ENCODE data around the gene TTLL12.
A peak's percentile ranks its signal among the peaks of the same experiment; 100 is the strongest.

Gene TTLL12

DNA sequence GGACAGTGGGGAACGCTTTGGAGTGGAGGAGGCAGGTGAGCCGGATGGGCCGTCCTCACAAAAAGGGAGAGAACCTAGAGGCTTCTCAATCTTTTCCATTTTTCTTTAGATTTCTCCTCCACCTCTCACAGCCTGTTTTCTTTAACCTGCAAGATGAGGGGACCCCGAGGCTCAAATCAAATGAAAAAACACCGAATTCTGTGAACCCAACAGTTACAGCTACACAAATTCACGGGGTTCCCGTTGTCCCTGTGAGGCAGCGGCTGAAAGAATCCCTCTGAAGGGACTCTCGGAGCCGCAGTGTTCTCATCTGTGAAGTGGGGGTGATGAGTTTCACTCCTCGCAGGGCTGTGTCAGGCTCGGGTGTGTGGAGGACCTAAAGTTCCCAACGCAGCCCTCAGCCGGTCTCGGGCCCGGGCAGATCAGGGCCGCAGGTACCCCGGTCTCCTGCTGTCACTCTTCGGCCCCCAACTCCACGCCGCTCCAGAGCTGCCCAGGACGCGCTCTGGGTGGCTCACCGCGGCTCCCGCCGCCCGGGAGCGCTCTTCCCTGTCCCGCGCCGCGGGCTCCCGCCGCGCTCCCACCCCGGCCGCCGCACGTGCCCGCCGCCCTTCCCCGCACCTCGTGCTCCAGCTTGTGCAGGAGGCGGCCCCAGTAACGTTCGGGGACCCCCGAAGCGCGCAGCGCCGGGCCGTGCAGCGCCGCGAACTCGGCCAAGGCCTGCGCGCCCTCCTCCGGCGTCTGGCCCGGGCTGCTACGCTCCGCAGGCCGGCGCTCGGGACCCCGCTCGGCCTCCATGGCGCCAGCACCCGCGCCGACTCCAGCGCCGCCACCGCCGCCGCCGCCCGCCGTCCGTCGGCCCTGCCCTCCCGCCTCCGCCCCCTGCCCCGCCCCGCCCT lies at the start of gene TTLL12:
TSS of gene TTLL12 (minus strand) at position 863 of the 899 bp plus-strand sequence. CDS start at position 798, 65 bp downstream.
- peak; percentile 34 to 35 for DNase-seq (ENCODE audit: low read depth in 2 of 2)

DNA sequence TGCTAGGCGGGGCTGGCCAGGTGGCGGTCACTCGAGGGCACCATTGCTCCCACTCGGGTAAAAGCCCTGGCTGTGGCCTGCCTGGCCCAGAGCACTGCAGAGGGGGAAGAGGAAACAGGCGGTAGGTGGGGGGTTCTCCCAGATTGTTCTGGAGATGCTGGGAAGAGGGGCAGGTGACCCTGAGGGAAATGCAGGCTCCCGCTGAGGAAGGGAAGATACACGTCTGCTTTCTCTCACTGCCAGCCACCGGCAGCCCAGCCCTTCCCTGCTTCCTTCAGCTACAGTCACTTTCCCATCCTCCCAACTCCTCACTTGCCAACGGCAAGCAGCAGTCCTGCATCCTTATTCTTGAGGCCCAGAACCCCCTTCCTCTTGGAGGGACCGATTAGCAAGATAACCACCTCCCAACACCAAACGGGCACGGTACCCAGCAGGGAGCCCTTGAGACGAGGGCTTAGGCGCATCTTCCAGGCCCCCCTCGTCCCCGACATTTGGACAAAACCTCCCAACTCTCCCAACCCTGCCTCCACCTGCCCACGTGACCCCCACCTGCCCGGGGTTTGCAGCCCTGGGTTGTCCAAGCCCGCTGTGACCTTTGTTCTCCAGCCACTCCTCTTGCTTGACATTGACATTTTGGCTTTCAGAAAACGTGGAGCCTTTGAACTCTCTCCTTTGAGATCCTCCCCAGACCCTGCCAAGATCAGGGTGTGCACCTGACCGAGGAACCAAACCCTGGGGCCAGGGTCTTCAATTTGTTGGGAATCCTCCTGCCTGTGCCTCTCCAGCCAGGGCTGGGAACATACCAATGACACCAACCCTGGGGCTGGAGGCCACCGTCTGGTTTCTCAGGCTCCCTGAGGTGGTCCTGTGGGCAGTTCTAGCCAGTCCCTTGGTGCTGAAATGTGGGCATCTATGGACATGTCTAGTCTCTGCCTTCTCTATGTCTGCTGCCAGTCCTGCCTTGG lies 48.8 kb upstream of the TTLL12 start:
- no peak for DNase-seq (ENCODE audit: low read depth in 2 of 2)

DNA sequence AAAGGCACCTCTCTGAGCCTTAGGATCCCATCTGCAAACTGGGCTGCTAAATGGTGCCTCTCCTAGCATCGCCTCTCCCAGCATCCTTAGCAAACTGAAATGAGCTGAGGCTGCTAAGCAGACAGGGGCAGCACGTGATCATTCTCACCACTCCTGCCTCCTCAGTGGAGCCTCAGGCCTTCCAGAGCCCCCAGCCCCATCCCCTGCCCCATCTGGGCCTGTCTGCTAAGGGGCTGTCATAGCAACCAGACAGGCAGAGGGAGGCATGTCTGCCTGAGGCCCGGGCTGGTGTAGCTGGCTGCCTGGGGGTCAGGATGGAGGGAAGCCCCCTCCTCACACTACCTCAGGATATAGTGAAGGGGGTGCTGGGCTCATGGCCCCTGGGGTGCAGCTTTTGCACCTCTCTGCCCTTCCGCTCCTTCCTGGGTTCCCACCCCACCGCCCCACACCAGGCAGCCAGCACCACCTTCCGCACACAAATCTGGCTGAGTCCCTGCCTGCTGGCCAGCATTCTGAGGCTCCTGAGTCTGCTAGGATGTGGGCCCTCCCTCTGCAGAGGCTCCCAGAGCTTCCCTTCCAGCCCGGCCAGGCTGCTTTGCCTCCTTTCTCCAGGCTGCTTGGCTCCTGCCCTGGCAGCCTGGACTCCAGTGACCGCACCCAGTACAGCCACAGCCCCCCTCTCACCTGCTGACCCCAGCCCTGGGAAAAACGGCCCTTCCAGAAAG lies 47.5 kb upstream of the TTLL12 start:
- DNase-seq (ENCODE audit: low read depth in 2 of 2) = no peak

DNA sequence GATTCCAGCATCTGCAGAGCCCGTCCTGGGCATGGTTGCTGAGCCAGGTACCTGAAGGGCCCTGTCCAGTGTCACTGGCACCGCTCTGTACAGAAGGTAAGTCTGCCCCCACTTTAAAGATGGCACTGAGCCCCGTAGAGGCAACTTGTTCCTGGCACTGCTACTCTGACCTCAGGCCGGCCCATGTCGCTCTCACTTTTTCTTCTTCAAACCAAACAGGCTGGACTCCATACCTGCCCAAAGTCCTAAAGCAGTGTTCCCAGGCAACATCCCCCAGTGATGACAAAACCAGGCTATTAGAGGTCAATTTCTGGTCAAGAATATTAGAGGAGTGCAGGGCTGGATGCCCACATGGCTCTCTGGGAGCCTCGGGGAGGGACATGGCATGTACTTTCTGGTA lies 46.6 kb upstream of the TTLL12 start:
- DNase-seq (ENCODE audit: low read depth in 2 of 2) = no peak

DNA sequence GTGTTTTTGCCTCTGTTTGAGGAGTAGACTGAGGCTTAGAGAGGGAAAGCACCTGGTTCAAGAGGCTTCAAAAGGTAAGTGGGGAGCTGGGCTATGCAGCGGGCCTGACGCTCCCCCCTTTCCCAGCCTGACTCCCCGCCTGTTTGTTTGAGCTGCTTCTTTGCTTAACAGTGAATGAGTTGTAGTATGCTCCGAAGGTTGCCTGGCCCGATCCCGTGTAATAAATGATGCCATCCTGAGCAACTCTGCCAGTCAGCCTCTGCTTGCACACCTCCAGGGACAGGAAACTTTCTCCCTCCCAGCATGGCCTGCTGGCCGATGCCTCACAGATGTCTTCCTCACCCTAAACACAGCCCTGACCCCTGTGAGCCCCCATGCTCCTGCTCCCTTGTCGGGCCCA lies 45.5 kb upstream of the TTLL12 start:
- DNase-seq (ENCODE audit: low read depth in 2 of 2) = no peak

DNA sequence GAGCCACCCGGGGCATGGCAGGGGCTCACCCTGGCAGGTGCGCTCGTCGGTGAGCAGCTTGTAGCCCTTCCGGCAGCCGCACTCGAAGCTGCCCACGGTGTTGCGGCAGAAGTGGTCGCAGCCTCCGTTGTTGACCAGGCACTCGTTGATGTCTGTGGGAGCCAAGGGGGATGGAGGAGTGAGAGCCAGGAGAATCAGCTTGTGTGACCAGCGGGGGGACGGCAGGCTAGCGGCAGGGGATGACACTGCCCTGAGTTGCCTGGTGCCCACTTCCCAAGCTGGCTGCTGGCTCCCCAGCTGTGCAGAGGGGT lies 44.7 kb upstream of the TTLL12 start:
- DNase-seq (ENCODE audit: low read depth in 2 of 2) = no peak

DNA sequence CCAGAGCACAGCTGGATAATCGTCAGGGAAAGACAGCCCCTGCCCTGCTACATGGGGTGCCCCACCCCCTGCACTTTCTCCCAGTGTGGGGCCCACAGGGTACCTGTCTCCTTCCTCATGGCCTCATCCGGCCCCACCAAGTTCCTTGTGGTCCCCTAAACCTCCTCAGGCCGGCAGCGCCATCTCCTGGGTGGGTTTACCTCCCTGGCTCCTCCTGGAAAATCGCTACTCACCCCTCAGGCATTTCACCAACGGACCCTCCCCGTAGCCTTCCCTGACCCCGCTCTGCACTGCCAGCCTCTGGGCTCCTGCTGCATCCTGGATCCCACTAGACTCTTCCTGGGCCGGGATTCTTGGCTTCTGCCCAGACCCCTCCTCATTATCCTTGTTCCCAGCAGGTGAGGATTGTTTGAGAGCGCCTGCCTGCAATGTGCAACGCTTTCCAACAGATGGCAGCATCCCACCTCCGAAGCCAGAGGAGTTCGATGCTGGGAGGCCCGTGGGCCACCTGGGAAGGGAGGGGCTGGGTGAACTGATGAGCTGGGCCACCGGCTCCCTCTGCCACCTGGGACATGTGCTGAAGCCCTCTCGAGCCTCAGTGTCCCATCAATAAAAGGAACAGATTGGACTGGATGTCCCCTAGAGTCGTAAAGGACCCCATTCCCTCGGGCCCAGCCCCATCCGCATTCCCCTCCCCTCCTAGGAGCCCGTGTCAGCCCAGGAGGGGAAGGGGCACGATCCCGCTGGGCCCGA lies 44.2 kb upstream of the TTLL12 start:
- peak; percentile 40 to 54 for DNase-seq (ENCODE audit: low read depth in 2 of 2)

DNA sequence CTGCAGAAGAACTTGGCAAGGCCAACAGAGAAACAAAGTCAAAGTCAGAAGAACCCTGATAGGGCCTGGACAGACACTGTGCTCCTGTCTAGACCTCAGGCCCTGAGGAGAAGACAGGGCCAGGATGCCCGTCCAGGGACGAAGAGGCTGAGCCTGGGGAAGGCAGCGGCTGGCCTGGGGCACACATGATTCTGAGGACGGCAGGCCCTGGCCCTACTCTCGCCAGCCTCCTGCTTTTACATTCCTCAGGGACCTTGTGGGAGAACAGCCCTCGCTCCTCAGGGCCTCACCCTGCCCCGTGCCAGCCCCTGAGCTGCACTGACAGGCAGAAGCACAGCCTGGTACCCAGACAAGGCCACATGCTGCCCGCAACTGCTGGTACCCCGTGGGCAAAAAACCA lies 43.6 kb upstream of the TTLL12 start:
- no peak for DNase-seq (ENCODE audit: low read depth in 2 of 2)

DNA sequence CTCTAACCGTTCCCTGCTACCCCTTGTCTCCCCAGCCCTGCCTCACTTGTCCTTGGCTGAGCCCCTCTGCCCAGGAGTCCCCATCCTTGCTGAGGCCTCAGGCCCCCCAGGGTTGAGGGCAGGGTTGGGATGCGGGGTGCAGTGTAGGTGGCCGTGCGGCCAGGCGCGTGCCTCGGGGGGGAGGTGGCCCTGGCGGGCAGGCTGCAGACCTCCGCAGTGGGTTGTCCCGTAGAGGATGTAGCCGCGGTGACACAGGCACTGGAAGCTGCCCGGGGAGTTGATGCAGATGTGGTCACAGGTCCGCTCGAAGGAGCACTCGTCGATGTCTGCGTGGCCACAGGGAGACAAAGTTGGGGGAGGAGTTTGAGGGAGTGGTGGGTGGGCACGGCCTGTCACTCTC lies 41.9 kb upstream of the TTLL12 start:
- no peak for DNase-seq (ENCODE audit: low read depth in 2 of 2)

DNA sequence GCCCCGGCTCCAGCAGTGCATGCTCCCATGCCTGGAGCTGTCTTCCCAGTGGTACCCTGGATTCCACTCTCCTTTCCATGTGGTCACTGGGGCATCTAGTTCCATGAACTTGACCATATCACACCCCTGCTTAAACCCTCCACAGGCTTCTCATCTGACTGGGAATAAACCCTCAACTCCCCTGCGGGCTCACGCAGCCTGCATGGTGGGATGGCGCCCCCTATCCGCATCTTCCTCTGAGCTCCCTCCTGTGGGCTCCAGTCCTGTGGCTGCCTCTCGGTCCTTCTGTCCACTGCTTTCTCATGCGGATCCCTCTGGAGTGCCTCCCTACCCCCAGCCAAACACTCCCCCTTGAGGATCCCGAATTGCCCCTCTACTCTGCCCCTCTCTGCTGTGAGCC lies 41.4 kb upstream of the TTLL12 start:
- DNase-seq (ENCODE audit: low read depth in 2 of 2) = peak in 1 of 2 donors; percentile 9

DNA sequence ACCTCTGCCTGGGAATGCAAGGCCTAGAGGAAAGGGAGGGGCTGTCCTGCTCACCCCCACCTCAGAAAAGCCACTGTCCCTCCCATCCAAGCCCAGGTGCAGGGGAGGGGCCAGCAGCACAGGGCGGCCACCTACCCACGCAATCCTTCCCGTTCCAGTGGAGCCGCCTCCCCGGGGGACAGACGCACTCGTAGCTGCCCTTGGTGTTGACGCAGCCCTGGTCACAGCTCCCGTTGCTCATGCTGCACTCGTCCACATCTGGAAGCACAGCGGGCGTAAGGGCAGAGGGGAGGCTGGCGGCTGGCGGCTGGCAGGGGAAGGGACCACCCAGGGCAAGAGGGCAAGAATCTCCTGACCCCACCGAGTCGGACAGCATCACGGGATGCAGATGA lies 40.3 kb upstream of the TTLL12 start:
- no peak for DNase-seq (ENCODE audit: low read depth in 2 of 2)

DNA sequence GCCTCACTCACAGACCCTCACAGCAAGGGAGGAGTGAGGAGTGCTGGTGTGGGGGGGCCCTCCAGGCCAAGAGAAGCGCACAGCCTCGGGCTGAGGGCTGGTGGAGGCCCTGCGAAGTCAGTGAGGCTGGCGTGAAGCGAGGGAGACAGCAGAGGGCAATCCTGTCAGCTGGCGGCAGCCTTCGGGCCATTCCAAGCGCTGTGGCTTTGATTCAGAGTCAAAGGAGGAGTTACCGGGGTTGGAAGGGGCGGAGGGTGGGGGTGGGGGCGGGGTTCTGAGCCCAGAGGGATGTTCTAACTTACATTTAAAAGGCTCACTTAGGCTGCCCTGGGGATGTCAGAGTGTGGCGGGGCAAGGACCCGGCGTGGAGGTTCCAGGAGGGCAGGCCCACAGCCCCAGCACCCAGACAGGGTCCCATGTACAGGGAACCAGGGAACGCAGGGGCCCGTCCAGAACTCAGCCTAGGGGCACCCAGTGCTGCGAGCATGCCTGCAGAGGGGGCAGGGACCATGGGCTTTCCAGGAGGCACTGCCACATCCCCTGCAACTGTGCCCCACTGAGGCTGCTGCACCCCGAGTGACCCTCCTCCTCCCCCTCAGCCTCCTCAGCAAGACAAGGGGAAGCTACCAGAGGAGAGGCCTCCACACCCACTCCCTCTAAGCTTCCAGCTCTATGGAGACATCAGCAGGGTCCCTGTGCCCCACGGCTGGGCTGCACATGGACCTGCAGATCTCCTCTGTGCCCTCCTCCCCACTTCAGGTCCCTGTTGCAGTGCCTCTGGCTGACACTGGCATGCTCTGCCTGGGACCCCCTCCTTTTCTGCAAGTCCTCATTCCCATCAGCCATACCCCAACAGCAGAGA lies 39.7 kb upstream of the TTLL12 start:
- DNase-seq (ENCODE audit: low read depth in 2 of 2) = no peak

DNA sequence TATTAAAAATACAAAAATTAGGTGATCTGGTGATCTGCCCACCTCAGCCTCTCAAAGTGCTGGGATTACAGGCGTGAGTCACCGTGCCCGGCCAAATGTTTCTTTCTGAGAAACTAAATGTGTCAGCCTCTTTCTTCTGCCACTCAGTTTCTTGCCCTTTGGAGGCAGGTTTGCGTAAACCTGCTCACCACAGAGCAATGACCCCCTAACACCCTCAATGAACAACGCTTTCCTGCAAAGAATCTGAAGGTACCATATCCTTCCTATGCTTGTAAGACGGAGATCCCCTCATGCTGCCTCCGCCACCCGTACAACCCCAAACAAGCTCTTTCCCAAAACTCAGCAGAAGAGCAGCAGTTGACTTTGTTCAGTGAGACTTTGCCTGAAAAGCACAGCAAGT lies 38.7 kb upstream of the TTLL12 start:
- no peak for DNase-seq (ENCODE audit: low read depth in 2 of 2)

DNA sequence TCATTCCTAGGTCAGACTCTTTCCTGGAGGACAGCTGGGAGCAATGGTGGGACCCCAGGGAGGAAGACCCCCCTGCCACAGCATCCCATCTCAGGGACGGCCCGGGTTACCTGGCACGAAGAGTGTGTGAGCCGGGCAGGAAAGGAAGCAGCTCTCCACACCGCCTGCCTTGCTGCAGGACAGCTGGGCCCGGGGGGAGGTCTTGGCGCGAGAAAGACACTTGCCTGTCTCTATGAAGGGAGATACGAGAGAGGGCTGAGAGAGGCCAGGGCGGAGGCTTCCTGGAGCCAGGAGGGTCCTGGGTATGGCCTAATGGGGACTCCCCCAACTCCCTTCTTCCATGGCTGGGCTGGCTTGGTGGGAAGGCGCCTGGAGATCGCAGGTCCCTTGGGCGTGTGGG lies 36.1 kb upstream of the TTLL12 start:
- DNase-seq (ENCODE audit: low read depth in 2 of 2) = no peak

DNA sequence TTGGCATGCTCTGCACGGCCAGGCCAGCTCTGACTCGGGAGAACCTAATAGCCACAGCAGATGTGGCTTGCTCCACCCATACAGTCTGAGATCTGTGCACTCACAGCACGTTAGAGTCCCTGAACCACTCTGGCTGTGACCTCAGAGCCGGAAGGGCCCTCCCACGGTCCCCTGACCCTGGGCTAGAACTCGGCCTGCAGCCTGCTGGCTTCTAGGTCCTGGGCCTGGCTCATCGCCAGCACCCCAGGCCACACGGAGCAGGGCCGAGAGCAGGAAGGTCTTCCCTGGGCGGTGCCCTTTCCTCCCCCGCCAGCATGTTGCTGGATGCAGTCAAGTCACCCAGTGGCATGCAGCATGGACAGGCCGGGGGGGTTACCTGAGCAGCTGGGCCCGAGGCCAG lies 35.3 kb upstream of the TTLL12 start:
- DNase-seq (ENCODE audit: low read depth in 2 of 2) = no peak

DNA sequence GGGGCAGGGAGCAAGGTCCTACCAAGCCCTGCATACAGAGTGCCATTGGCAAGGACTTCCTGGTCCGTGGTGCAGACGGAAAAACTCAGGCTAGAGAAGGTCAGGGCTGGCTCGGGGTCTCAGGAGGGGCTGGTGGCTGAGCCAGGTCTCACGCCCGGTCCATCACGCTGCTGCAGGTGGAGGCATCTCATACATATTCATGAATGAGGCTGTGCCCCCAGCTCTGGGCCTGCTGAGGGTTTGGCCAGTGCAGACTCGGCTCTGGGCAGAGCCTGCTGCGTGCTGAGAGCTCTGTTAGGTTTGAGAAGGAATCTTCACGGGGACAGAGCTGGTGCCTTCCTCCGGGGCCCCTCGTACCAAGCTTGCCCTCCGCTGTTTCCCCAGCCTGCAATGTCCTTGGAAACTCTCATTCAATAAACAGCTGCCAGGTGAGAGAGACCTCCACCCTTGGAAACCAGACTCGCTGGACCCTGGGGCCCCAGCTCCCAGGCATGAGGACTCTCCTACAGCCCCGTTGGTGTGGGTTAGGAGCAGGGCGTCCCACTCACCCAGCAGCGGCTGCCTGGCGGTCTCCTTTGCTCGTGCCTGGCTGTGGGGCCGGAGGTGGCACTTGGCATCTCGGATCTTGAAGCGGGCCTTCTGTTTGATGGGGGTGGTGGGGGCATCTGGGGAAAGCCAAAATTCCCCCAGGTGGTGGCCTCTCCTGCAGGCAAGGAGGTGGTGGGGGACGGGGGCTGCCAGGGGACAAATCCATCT lies 33.9 kb upstream of the TTLL12 start:
- no peak for DNase-seq (ENCODE audit: low read depth in 2 of 2)

DNA sequence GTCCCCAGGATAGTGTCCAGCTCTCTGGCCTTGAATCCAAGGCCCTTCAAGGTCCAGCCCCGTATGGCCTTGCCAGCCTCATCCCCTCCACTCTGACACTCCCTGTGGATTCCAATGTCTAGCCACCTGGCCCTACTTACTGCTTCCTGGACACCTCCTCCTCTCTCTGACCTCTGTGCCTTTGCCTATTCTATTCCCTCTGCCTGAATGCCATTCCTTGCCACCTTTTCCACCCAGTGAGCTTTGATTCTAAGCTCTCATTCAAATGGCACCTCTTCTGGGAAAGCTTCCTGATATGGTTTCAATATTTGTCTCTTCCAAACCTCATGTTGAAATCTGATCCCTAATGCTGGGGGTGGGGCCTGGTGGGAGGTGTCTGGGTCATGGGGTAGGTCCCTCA lies 31.9 kb upstream of the TTLL12 start:
- no peak for DNase-seq (ENCODE audit: low read depth in 2 of 2)

DNA sequence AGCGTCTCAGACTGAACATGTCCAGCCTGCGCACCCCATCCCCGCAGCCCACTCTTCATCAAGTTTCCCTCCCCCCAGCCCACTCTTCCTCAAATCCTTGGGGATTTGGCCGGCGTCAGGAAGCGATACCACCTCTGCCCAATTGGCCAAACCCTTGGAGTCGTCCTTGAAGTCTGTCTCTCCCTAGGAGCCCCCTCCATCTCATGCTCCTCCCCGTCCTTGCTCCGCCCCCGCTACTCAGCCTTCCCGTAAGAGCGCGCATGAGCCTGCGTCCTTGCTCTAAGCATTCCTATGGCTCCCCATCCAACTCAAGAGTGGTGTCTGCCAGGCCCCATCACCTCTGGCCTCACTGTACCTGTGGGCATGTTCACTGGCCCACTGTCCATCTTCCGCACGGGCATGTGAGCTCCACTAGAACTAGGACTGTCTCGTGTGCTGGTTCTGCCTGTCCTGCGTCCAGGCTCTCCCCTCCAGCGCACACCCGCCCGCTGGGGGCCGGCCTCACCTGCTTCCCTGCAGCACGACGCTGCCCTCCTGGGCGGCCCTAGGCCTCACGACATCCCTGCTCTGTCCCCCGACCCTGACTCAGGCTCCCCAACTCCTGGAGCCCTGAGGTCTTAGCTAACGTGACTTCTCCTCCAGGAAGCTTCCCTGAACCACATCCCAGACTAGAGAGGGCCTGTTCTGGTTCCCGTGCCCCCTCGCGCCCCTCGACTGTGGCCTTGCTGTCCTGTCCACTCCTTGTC lies 30.5 kb upstream of the TTLL12 start:
- DNase-seq (ENCODE audit: low read depth in 2 of 2) = no peak

DNA sequence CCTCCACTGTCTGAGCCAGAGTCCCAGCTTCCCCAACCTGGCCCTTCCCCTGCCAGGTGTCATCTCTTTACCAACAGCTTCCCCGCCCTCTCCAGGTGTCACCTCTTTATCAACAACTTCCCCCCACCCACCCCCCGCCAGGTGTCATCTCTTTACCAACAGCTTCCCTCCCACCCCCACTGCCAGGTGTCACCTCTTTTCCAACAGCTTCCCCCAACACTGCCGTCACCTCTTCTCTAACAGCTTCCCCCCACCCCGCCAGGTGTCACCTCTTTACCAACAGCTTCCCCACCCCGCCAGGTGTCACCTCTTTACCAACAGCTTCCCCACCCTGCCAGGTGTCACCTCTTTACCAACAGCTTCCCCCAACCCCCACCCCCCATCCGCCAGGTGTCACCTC lies 29.8 kb upstream of the TTLL12 start:
- DNase-seq (ENCODE audit: low read depth in 2 of 2) = no peak
